Astrocyte of the cerebellum (primary cell): ENCODE data around the gene ACKR4.
"Not testable (repeated sequence)": the region's sequence is repeated elsewhere in the genome, so short reads cannot be mapped to it uniquely, and the experiment has no call there.

Experiments used
- DNase-seq: peaks from one replicate; pipeline ENCODE4 v3.0.0-alpha.2; 2011; ENCODE audit warnings: low read depth
- H3K4me3 ChIP-seq: 2 replicates; pipeline ENCODE4 v1.5.1; 2011; ENCODE audit warnings: mild to moderate bottlenecking, low read depth, low read length, moderate library complexity
- CTCF ChIP-seq: IDR thresholded peaks from 2 replicates; pipeline ENCODE4 v1.5.1; 2012; ENCODE audit warnings: low read length, low read depth, moderate library complexity, mild to moderate bottlenecking; ENCODE audit errors: missing control alignments
- in situ Hi-C: cut with HindIII; loops from 2 replicates; pipeline ENCODE4 v1.10.0; 2017; ENCODE audit warnings: low sequenced_read_pairs

The ACKR4 gene

GRCh38 chr3:132598181-132598580, 1.1 kb downstream of the ACKR4 start:
- TF ChIP-seq CTCF = no peak
- DNase-seq = no peak
- H3K4me3 ChIP-seq = no peak overlapping the region
- in situ Hi-C loops = no loop called here

DNA sequence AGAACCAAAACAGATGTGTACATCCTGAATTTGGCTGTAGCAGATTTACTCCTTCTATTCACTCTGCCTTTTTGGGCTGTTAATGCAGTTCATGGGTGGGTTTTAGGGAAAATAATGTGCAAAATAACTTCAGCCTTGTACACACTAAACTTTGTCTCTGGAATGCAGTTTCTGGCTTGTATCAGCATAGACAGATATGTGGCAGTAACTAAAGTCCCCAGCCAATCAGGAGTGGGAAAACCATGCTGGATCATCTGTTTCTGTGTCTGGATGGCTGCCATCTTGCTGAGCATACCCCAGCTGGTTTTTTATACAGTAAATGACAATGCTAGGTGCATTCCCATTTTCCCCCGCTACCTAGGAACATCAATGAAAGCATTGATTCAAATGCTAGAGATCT, 3.5 kb downstream of the ACKR4 start:
- DNase-seq, H3K4me3 ChIP-seq, in situ Hi-C loops: not testable (repeated sequence)

GRCh38 chr3:132605374-132605792, 8.3 kb downstream of the ACKR4 start:
- no peak overlapping the region for H3K4me3 ChIP-seq
- TF ChIP-seq CTCF = no peak
- no peak for DNase-seq
- in situ Hi-C loops = no loop called here

DNA sequence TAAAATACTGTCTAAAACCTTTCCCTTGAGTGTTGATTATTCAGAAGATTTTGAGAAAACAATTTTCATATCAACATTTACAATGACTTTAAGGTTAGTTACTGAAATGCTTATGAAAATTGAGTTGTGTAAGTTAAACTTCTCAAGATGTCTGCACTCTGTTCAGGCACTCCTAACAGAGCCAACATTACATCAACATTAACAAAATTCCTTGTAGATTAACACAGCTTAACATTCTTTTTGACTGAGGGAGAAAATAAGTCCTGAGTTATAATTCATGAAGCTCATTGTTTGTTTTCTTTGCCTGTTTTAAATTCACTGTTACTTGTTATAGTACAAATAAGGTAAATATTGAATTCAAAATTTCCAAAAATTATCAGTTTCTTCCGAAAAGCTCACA, 9.0 kb downstream of the ACKR4 start:
- in situ Hi-C loops = no loop called here
- H3K4me3 ChIP-seq = no peak overlapping the region
- no peak for TF ChIP-seq CTCF
- DNase-seq = no peak

- H3K4me3 ChIP-seq, DNase-seq, in situ Hi-C loops: not testable (repeated sequence)
Observed at GRCh38 chr3:132606620-132607019, 9.6 kb downstream of the ACKR4 start.

GRCh38 chr3:132615301-132615700, 18.2 kb downstream of the ACKR4 start:
- in situ Hi-C loops, H3K4me3 ChIP-seq, DNase-seq: not testable (repeated sequence)

GRCh38 chr3:132615881-132616280, 18.8 kb downstream of the ACKR4 start:
- TF ChIP-seq CTCF = no peak
- no peak overlapping the region for H3K4me3 ChIP-seq
- DNase-seq = no peak
- in situ Hi-C loops = no loop called here

GRCh38 chr3:132616780-132617179, 19.7 kb downstream of the ACKR4 start:
- no peak for TF ChIP-seq CTCF
- in situ Hi-C loops = no loop called here
- DNase-seq = no peak
- no peak overlapping the region for H3K4me3 ChIP-seq

DNA sequence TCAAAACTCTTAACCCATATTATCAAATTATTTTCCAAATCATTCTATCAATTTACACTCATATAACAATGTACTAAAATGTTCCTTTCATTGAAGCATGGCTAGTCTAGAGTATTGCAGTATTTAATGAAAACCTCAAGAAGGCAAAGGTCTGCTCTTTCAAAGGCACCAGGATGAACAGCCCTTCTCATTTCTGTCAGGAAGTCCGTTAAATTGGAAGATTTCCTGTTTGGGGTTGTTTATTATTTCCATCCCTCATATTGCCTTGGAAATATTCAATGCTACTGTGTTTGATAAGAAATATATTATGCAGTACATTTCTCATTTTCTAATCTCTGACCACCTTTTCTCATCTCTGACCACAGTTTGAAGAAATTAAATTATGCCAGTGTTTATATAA, 25.1 kb downstream of the ACKR4 start:
- H3K4me3 ChIP-seq = no peak overlapping the region
- no peak for DNase-seq
- in situ Hi-C loops = no loop called here
- no peak for TF ChIP-seq CTCF
